ENCODE results near the gene B4GALNT3.

Gene B4GALNT3

DNA sequence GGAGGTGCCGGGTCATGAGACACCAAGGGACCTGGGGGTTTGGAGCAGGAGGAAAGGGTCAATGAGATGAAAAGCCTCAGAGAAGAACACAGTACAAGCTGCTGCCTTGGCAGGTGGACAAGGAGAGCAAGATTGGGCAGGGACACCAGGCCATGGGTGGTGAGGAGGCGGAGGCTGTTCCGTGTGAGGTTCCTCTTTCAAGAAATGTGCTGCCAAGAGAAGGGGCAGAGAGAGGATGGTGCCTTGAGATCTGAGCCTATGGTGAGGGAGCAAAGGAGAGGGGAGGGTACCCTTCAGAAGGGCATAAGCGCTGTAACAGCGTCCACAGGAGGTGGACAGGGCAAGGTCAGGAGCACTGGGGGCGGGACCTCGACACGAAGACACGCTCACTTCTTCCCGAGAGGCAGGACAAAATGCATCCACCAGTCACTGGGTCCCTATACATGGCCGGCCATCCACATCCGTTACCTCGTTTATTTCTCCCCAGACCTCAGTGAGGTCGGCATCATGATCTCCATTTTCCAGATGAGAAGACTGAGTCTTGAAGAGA, 100.2 kb downstream of the B4GALNT3 start:
- no peak for DNase-seq (ENCODE audit: low read depth)

DNA sequence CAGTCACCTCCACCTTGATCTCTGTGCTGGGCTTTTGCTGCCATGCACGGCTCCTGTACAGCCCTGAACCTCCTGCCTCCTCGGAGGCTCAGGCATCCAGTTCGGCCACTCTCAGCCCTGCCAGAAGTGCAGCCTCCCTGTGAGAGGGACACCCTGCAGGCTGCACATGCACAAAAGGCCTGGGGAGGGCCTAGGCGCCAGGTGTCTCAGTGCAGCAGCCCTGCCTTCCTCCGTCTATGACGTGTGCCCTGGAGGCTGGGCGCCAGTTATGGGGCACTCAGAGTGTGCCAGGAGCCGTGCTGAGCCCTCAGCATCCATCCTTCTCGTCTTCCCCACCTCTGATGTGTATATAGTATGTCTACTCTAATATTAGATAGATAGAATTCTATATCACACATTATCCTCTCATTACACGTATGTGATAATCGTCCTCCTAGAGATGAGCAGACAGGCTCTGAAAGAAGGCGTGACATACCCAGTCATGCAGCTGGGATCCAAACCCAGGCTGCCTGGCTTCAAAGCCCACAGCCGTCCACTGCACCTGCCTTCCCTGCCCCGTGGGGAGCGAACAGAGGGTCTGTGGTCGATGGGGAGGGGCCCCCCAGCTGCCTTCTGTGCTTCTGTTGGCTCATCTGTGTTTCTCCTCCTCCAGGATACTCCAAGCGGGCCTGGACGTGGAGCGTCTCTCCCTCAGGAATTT, 101.1 kb downstream of the B4GALNT3 start:
- DNase-seq (ENCODE audit: low read depth) = no peak

DNA sequence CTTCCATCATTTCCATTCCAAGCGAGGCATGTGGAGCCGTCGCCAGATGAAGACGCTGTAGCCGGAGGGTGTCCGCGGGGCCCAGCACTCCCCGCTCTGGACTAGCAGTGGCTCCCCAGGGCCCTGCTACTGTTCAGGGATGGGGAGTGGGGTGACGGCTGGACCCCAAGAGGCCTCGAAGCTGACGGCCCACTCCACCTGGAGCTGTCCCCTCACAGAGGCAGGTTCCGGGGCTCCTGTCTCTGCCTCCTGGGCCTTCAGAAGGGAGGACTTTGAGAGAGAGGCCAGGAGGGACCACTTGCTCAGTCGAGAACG, 101.6 kb downstream of the B4GALNT3 start:
- no peak for DNase-seq (ENCODE audit: low read depth)

DNA sequence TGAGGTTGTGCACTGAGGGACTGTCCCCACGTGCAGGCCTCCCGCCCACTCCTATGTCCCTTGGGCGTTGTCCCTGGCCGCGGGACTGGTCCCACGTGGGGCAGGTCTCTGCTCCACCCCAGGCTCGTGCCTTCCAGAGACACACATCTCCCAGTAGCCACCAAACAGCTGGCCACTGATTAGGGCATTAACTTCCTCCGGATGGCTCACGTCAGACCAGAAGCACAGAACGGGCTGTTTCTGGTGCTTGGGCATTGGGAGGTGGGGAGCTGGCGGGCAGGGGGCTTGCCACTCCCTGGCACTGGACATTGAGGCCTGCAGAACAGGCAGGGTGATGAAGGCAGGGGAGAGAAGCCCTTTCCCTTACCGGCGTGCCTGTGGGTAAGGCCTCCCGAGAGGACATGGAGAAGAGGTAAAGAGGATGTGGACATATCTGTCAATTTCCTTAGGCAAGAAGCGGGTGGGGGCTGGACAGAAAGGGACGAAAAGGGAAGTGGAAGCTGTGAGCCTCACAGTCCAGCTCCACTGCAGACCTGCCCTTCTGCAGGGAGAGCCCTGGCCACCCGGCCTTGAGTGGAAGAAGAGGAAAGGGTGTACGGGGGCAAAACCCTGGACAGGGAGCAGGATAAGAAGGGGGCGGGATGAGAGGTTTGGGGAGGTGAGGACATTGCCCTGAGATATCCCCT, 102.3 kb downstream of the B4GALNT3 start:
- DNase-seq (ENCODE audit: low read depth) = no peak

DNA sequence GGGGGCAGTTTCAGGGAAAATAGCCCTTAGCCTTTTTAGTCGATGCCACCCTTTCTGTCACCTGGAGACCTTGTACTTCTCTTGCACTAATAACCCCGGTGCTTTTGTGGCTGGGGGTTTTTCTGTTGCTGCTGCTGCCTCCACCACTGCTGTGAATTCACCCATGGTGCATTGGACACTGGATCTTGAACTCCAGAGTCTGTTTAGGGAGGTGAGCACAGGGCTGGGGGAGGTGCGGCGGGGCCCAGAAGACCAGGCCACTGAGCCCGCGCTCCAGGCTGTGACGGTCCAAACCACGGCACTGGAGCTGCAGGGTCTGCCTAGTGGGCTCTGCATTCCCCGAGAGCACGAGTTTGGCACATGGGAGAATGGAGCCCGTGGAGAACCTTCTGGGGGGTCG, 102.9 kb downstream of the B4GALNT3 start:
- no peak for DNase-seq (ENCODE audit: low read depth)

DNA sequence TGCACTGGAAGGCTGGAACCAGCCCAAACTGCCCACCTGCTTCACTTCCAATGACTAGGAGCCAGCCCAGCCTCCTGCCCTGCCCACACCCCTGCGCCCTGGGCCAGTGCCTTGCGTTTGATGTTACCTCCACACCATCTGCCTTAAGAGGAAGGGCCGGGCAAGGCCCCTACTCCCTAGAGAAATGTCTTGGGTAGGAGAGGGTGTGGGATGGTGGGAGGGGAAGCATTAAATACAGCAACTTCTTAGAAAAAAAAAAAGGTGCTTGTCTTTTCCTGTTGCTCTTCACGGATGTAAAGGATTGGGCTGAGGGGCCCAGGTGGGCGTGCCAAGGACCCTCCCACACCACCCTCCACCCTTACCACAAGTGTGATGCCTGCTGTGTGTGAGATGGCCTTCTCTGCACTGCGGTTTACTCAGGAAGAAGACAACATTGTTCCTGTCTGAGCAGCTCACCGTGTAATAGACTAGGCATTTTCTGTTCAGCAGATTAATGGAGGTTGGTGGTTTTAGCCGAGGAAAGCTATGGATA, 103.6 kb downstream of the B4GALNT3 start:
- no peak for DNase-seq (ENCODE audit: low read depth)

DNA sequence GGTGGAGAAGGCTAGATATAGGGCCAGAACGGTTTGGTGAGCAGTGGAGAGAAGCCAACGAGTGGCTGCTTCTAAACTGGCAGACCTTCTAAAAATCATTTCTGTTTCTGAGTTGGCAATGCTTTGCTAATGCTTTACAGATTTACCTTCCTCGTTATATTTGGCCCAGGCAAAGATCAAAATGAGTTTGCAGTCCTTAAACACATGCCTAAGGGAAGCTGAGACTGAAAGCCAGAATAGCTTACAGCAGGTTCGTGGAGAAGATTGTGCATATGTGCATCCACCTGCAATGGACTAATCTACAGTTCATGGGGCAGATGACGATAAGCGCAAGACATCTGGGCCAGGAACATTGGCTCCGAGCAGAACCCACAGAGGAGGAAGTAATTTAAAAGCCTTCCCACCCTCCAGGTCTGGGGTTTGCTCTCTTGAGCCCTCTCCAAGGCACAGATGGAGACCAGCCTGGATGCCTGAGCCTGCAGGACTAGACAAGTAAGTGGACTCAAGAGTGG, 104.1 kb downstream of the B4GALNT3 start:
- no peak for DNase-seq (ENCODE audit: low read depth)

DNA sequence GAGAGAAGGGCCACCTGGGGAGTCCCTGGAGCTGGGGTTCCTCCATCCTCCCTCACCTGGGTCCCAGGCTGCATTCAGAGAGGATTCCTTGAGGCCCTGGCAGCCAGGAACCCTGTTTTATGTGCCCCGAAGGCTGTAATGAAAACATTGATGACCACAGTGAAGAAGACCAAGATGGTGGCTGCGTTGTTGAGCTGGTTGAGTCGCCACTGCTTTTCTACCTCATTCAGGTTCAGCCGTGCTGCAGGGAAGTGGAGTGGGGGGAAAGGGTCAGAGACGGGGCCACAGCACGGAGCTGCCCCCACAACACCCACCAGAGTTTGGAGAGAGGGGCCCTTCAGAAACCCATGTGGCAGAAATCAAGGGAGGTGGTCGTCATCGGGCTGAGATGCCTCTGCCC, 105.4 kb downstream of the B4GALNT3 start:
- no peak for DNase-seq (ENCODE audit: low read depth)

DNA sequence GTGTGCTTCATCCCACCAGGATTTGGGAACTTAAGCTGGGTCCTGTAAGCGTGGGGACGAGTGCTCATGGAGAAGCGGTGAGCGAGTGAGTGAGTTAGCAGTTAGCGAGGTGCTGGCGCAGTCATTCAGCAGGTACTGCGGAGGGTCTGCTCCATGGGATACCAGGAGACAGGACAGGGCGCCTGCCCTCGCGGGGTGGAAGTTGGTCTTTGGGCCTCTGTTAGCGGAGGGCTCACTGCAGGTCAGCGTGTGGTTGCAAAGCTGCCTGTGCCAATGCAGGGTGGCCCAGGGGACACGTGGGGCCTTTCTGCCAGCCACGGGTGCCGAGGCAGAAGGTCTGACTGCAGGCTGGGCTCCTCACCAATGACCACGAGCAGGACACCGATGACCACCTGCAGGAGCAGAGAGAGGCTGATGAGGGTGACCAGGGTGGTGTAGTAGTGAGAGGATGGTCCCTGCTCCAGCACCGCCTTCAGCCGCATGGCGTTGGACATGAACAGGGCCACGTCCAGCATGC, 105.9 kb downstream of the B4GALNT3 start:
- DNase-seq (ENCODE audit: low read depth) = no peak

DNA sequence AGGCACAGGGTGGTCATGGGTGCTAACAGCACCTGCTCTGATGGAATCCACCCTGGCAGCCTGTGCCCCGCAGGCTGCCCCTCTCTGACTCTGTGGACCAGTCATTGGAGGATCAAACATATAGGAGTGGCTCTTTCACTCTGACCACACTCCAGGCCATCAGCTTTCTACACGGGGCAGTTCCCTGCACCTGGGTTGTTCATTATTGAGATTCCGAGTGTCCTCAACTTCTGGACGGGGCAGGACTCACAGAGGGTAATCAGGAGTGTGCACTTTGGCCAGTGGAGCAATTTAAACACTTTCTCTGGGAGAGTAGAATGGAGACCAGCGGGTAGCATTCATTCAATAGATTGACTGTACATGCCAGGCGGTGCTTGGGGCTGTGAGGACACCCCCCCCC, 108.7 kb downstream of the B4GALNT3 start:
- no peak for DNase-seq (ENCODE audit: low read depth)

DNA sequence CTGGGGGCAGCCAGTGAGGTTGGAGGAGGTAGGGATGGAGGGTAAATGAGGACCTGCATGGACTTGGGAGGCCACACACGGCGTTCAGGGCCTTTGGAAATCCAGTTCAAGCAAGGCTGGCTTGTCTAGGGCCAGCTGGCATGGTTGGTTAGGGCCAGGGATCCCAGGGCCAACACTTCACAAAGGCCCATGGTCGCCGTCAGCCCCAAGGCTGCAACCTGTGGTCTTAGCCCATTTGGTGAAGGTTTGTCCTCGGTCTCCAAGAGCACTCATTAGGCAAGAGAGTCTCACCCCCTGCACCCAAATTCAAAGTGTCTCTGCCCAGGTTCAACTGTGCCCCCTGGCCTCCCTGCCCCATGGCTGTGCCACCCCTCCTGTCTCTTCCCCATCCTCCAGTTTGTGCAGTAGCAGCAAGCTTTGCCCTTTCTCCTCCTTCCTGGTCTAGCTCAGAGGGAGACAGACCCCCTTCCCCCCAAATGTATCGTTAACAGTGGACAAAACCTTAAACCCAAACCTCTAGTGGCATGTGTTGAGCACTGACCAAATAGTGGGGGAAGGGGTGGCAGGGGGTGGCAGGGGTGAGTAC, 109.4 kb downstream of the B4GALNT3 start:
- DNase-seq (ENCODE audit: low read depth) = no peak

DNA sequence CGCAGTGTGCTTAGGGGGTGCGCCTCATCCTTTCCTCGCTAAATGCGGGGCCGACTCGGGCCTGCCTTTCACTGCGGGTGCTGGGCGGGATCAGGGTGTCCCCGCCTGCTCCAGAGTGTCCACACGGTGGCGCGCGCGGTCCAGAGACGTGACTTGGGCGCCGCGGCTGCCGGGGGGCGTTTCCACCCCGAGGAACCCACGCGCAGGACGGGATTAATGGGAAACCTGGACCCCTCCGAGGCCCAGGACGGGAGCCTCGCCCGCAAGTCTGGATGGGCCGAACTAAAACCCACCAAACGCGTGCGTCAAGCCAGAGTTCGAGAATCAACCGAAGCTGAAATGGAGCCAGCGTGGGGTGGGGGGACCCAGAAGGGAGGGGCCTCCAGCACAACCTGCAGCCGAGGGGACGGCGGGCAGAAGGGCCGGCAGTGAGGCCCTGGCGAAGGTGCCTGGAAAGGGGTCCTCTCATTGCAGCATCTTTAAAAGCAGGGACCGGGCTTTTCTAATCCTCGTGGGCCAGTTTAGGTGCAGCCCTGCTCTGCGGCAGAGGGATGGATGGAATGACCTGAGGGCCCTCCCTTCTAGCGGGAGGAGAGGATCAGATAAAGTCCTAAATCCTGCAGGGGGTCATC, 110.2 kb downstream of the B4GALNT3 start:
- peak; percentile 78 for DNase-seq (ENCODE audit: low read depth)

DNA sequence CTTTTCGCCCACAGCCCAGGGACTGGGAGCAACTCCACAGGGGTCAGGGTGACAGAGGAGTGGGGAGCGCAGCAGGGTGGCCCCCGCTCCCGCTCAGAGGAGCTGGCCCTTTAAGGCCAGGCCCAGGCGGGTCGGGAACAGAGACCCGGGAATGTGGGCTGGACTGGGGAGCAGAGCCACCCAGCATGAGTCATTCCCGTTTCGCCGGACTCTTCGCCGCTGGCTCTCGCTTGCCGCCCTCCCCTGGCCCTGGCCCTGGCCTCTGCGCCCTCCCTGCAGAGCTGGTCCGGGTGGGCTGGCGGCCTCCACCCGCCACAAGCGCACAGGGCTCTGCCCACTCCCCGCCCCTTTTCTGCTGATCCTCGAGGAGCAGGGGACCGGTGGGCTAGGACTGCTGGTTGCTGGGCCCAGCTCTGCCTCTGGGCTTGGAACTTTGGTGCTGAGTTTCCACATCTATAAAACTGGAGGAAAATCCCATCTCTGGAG, 110.7 kb downstream of the B4GALNT3 start:
- DNase-seq (ENCODE audit: low read depth) = no peak

DNA sequence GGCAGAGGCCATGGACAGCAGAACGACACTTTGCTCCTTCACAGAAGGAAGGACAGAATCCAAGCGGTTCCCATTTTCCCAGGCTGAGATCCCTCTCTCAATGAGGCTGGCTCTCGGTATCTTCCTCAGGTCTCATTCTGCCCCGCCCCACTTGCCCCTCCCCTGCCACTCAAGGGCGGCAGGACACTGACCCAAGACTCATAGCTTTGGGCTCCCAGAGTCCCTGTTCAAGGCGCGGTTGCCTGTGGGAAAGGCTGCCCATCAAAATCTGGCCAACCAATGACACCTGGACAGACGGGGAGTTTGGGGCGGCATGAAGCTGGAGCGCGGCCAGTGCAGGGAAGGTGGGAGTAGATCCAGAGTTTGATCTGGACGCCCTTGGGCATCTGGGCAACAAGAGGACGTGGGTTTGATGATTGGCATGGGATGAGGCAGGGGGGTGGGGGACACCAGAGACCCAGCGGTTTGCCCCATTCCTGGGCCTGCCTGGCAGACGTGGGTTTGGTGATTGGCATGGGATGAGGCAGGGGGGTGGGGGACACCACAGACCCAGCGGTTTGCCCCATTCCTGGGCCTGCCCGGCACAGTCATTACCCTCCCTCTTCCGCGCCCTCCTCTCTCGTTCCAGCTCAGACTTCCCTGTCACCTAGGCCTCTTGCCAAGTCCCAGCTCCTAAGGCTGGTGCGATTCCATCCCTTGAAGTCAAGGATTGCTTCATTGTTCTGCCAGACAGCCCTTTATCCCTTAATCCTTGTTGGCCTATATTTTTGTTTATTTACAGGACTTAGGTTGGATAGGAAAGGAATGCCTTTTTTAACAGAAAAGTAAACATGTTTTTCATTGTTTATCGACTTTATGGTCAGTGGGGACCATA, 111.4 kb downstream of the B4GALNT3 start:
- no peak for DNase-seq (ENCODE audit: low read depth)

DNA sequence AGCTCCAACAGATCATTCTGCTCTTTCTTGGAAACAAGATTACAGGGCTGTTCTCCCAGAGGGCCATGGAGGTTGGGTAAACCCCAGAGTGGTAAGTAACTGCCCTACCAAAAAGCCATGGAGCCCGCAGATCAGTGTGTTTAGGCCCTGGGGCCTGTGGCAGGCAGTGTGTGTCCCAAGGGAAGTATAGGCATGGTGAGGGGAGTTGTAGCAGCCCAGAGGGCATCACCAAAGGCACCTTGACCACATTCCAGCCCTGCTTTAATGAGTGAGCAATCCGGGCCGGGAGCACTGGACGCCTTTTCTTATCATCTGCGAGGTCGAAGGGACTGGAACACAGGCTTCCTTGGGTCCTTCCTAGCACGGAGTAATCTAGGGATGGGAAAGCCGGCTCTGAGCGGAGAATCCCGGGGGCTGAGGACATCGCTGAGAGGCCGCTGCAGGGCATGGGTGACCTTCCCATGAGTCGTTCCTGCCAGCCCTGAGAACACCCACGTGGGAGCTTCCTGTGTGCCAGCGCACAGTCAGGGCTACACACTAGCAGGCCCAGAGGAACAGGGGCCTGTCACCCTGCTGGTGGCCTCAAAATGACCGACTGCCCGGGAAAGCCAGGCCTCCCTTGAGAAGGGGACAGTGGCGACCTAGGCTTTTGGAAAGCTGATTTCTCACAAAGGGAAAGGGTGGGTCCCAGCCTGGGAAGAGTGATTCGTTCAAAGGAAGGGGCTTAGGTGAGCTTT, 112.2 kb downstream of the B4GALNT3 start:
- DNase-seq (ENCODE audit: low read depth) = no peak

DNA sequence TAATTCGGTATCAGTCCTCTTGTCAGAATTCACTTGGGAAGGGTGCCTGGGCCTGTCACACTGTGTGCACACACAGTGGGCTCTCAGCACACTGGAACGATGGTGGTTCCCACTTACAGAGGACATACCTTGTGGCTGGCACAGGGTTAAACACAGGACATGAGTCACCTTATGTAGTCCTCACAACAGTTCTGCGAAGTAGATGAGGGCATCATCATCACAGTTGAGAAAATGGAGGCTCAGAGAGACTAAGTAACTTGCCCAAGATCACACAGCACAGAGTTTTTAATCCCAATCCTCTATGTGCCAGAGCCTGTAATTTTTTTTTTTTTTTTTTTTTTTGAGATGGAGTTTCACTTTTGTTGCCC, 112.8 kb downstream of the B4GALNT3 start:
- no peak for DNase-seq (ENCODE audit: low read depth)

DNA sequence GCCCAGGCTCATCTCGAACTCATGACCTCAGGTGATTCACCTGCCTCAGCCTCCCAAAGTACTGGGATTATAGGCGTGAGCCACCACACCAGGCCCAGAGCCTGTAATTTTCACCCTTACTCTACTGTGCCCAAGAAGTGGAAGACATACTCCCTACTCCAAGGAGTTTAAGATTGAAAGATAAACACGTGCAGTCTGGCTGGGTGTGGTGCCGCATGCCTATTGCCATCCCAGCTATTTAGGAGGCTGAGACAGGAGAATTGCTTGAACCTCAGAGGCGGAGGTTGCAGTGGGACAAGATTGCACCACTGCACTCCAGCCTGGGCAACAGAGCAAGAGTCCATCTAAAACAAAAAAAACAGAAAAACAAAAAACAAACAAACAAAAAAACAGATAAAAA, 113.5 kb downstream of the B4GALNT3 start:
- no peak for DNase-seq (ENCODE audit: low read depth)

DNA sequence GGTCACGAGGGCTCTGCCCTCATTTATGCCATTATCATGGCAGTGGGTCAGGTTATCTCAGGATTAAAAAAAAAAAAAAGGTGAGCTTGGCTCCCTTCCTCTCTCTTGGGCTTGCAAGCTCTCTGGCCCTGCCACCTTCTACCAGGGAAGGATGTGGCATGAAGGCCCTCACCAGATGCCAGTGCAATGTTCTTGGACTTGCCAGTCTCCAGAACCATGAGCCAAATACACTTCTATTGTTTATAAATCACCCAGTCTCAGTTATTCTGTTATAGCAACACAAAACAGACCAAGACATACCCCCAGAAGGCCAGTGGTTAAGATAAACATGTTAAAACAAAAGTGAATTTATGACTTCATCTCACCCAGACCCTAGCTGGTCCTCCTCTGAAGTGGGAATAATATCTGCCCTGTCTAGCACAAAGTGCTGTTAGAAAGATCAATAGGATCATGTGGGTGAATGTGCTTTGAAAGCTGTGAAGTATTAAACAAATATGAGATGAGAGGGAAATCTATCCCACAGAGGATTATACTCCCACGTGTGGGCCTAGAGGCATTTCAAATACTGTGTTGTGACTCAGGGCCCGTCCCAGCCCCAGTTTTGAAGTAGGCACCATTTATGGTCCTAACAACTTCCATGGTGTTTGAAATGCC, 114.9 kb downstream of the B4GALNT3 start:
- no peak for DNase-seq (ENCODE audit: low read depth)

DNA sequence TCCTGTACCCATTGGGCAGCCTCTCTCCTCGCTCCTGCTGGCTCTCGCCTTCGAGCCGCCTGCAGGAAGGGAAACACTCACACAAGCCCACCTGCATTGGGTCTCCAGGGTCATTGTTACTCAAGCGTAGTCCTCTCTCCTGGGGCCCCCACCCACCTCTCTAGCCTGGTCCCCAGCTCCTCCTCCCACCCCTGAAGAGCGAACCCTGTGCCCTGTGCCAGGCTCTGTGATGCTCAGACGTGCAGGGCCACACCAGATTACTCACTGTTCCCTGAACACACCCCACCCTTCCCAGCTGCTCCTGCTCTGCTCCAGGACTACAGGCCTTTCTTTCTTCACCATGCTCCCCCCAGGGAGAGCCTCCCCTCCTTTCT, 115.4 kb downstream of the B4GALNT3 start:
- DNase-seq (ENCODE audit: low read depth) = no peak
